H1 (cell line): ENCODE data around the gene SLC34A1. TPM values are rescaled to one million over a fixed set of nuclear protein-coding genes. Genes with fewer than 3 reads are reported as not detected.

Experiments used
- CTCF ChIA-PET: fragments of 300-600 bp; sonication (Branson Sonifier 250); formaldehyde crosslinking; loops from one replicate; lab custom pipeline; 2021; ENCODE audit not compliant: partially characterized antibody; lab: Charles Lee
- POLR2A ChIA-PET: fragments of 300-600 bp; sonication (Branson Sonifier 250); formaldehyde crosslinking; loops from one replicate; lab custom pipeline; 2021; ENCODE audit warnings: inconsistent platforms; ENCODE audit not compliant: partially characterized antibody; lab: Charles Lee
- DNase-seq, 2 experiments: peaks; one replicate each; pipeline versions ENCODE4 v3.0.0 to v3.0.0-alpha.2; 2010 to 2022; ENCODE audit warnings: low spot score in 2 of 2, low read depth in 1 of 2, mixed read lengths in 1 of 2
- FAIRE-seq: peaks from 2 replicates; lab custom pipeline; 2011; peaks lifted over from hg19 to GRCh38; lab: Jason Lieb, UNC
- H2AFZ ChIP-seq: 2 replicates; pipeline ENCODE4 v1.8.1; 2012; ENCODE audit warnings: low read length, inconsistent platforms
- H2AK5ac ChIP-seq: 2 replicates; pipeline ENCODE4 v1.6.1; 2013; ENCODE audit warnings: low read depth, low read length
- H2BK120ac ChIP-seq: replicated peaks from 2 replicates; pipeline ENCODE3; 2013; ENCODE audit warnings: low read depth, low read length, inconsistent platforms
- H2BK12ac ChIP-seq: 2 replicates; pipeline ENCODE4 v1.6.1; 2013; ENCODE audit warnings: low read depth, low read length
- H2BK15ac ChIP-seq: 2 replicates; pipeline ENCODE4 v1.6.1; 2013; ENCODE audit warnings: low read length
- H2BK20ac ChIP-seq: 2 replicates; pipeline ENCODE4 v1.6.1; 2013; ENCODE audit warnings: low read length
- H2BK5ac ChIP-seq: 2 replicates; pipeline ENCODE4 v1.6.1; 2013; ENCODE audit warnings: low read depth, low read length
- H3K14ac ChIP-seq: 2 replicates; pipeline ENCODE4 v1.6.1; 2013; ENCODE audit warnings: inconsistent platforms; ENCODE audit not compliant: insufficient read length
- H3K18ac ChIP-seq: 2 replicates; pipeline ENCODE4 v1.6.1; 2013; ENCODE audit warnings: low read length; ENCODE audit errors: extremely low read depth
- H3K23ac ChIP-seq: 2 replicates; pipeline ENCODE4 v1.6.1; 2013; ENCODE audit warnings: inconsistent platforms; ENCODE audit not compliant: insufficient read length
- H3K23me2 ChIP-seq: 2 replicates; pipeline ENCODE4 v1.6.1; 2013; ENCODE audit warnings: low read depth, low read length
- H3K27ac ChIP-seq: 2 replicates; pipeline ENCODE4 v1.6.1; 2011; ENCODE audit warnings: low read depth, low read length, inconsistent platforms
- H3K27me3 ChIP-seq, 4 experiments: replicated peaks in 1 of 4; 1 replicate in 1 of 4; 2 replicates in 3 of 4; pipeline versions ENCODE4 v1.6.1 to v1.8.1; 2011 to 2013; ENCODE audit warnings: low read length in 3 of 4, mild to moderate bottlenecking in 3 of 4, inconsistent platforms in 2 of 4, mixed read lengths in 2 of 4, moderate library complexity in 1 of 4; ENCODE audit not compliant: control insufficient read depth in 3 of 4, insufficient read depth in 3 of 4; ENCODE audit errors: extremely low read depth in 1 of 4
- H3K36me3 ChIP-seq, 4 experiments: 2 replicates each; pipeline versions ENCODE4 v1.6.1 to v1.8.1; 2011 to 2013; ENCODE audit warnings: mild to moderate bottlenecking in 4 of 4, low read length in 3 of 4, moderate library complexity in 2 of 4, control low read depth in 1 of 4, inconsistent platforms in 1 of 4; ENCODE audit not compliant: insufficient read depth in 4 of 4, control insufficient read depth in 2 of 4
- H3K4ac ChIP-seq: replicated peaks from 2 replicates; pipeline ENCODE3; 2013; ENCODE audit warnings: low read length, low read depth, mixed read lengths, inconsistent platforms; ENCODE audit not compliant: insufficient read length
- H3K4me1 ChIP-seq, 4 experiments: replicated peaks in 1 of 4; 1 replicate in 1 of 4; 2 replicates in 3 of 4; pipeline versions ENCODE4 v1.6.1 to v1.8.1; 2011 to 2013; ENCODE audit warnings: low read length in 3 of 4, inconsistent platforms in 2 of 4, mixed read lengths in 1 of 4; ENCODE audit not compliant: insufficient read depth in 4 of 4, control insufficient read depth in 3 of 4
- H3K4me2 ChIP-seq, 2 experiments: 2 replicates each; pipeline versions ENCODE4 v1.6.1 to v1.8.1; 2011 to 2013; ENCODE audit warnings: low read depth in 2 of 2, low read length in 2 of 2, control low read depth in 1 of 2, inconsistent platforms in 1 of 2, mild to moderate bottlenecking in 1 of 2; ENCODE audit not compliant: insufficient read depth in 1 of 2
- H3K4me3 ChIP-seq, 4 experiments: fragments of 200-600, 300-600 bp in 1 of 4; sonication (generic), shearing (Covaris generic), sonication (Bioruptor Twin) in 1 of 4; 2 replicates each; pipeline versions ENCODE4 v1.5.1 to v1.8.1; 2011 to 2016; ENCODE audit warnings: low read length in 4 of 4, low read depth in 3 of 4, control low read depth in 2 of 4, inconsistent platforms in 2 of 4, mild to moderate bottlenecking in 2 of 4, mixed read lengths in 1 of 4, moderate library complexity in 1 of 4; ENCODE audit not compliant: insufficient read depth in 2 of 4; ENCODE audit errors: extremely low read depth in 1 of 4
- H3K56ac ChIP-seq: replicated peaks from 2 replicates; pipeline ENCODE3; 2013; ENCODE audit warnings: low read depth, mild to moderate bottlenecking, mixed read lengths, low read length, inconsistent platforms; ENCODE audit not compliant: insufficient read length
- H3K79me1 ChIP-seq: 2 replicates; pipeline ENCODE4 v1.6.1; 2013; ENCODE audit warnings: low read depth, low read length, control low read depth
- H3K79me2 ChIP-seq, 2 experiments: 2 replicates each; pipeline versions ENCODE4 v1.6.1 to v1.8.1; 2012 to 2013; ENCODE audit warnings: low read length in 2 of 2, mild to moderate bottlenecking in 2 of 2, inconsistent platforms in 1 of 2; ENCODE audit not compliant: insufficient read depth in 2 of 2, control insufficient read depth in 1 of 2
- H3K9ac ChIP-seq, 4 experiments: replicated peaks in 1 of 4; 1 replicate in 1 of 4; 2 replicates in 3 of 4; pipeline versions ENCODE4 v1.6.1 to v1.8.1; 2011 to 2013; ENCODE audit warnings: low read depth in 3 of 4, low read length in 3 of 4, control low read depth in 2 of 4, mild to moderate bottlenecking in 2 of 4, moderate library complexity in 2 of 4, inconsistent platforms in 1 of 4; ENCODE audit errors: extremely low read depth in 1 of 4
- H3K9me3 ChIP-seq, 2 experiments: 2 replicates each; pipeline versions ENCODE4 v1.6.1 to v1.8.1; 2012 to 2013; ENCODE audit warnings: mild to moderate bottlenecking in 2 of 2, moderate library complexity in 2 of 2, control low read depth in 1 of 2, inconsistent platforms in 1 of 2, low read depth in 1 of 2, low read length in 1 of 2, mixed read lengths in 1 of 2; ENCODE audit not compliant: insufficient read depth in 2 of 2
- H4K20me1 ChIP-seq, 2 experiments: replicated peaks in 1 of 2; 2 replicates each; pipeline versions ENCODE3 to v1.8.1; 2011 to 2013; ENCODE audit warnings: inconsistent platforms in 2 of 2, low read length in 2 of 2, mild to moderate bottlenecking in 1 of 2; ENCODE audit not compliant: insufficient read depth in 2 of 2, control insufficient read depth in 1 of 2
- H4K5ac ChIP-seq: 2 replicates; pipeline ENCODE4 v1.6.1; 2013; ENCODE audit warnings: low read length, low read depth, mixed read lengths, inconsistent platforms; ENCODE audit not compliant: insufficient read length
- H4K8ac ChIP-seq: 2 replicates; pipeline ENCODE4 v1.8.0; 2013; ENCODE audit warnings: mild to moderate bottlenecking, moderate library complexity, low read length, inconsistent platforms; ENCODE audit not compliant: insufficient read depth; ENCODE audit errors: extremely low read depth
- H4K91ac ChIP-seq: replicated peaks from 2 replicates; pipeline ENCODE3; 2013; ENCODE audit warnings: low read length, mixed read lengths, inconsistent platforms; ENCODE audit not compliant: insufficient read length
- BRCA1 ChIP-seq: IDR thresholded peaks from 2 replicates; pipeline ENCODE4 v1.6.1; 2012; ENCODE audit warnings: low read depth, low read length, improper control_type of control experiment
- CHD1 ChIP-seq: IDR thresholded peaks from 2 replicates; pipeline ENCODE4 v1.6.1; 2012; ENCODE audit warnings: low read depth, low read length, improper control_type of control experiment
- E2F6 ChIP-seq: IDR thresholded peaks from 2 replicates; pipeline ENCODE4 v1.6.1; 2012; ENCODE audit warnings: inconsistent platforms
- EP300 ChIP-seq, 2 experiments: IDR thresholded peaks; 1 replicate in 1 of 2; 2 replicates in 1 of 2; pipeline ENCODE4 v1.6.1; 2011 to 2012; ENCODE audit warnings: low read depth in 2 of 2, low read length in 2 of 2, mild to moderate bottlenecking in 2 of 2, borderline replicate concordance in 1 of 2, inconsistent platforms in 1 of 2, moderate library complexity in 1 of 2
- EZH2 ChIP-seq: fragments of 200-600 bp; sonication (generic); IDR thresholded peaks from 2 replicates; pipeline ENCODE4 v1.7.1; 2012; ENCODE audit warnings: low read depth, mild to moderate bottlenecking, moderate library complexity, low read length, inconsistent platforms; ENCODE audit not compliant: severe bottlenecking
- RNF2 ChIP-seq: fragments of 200-900, 300-1000 bp; sonication (generic); IDR thresholded peaks from 2 replicates; pipeline ENCODE4 v1.7.1; 2016; ENCODE audit warnings: borderline replicate concordance, low read depth, mild to moderate bottlenecking, antibody characterized with exemption, low read length; ENCODE audit not compliant: poor library complexity, severe bottlenecking; ENCODE audit errors: missing control alignments
- SIX5 ChIP-seq: IDR thresholded peaks from 2 replicates; pipeline ENCODE4 v1.6.1; 2011; ENCODE audit warnings: mild to moderate bottlenecking, low read depth, low read length
- TAF7 ChIP-seq: optimal IDR thresholded peaks from 2 replicates; pipeline ENCODE3; 2011; ENCODE audit warnings: low read depth, mild to moderate bottlenecking, inconsistent platforms, low read length, moderate library complexity, borderline replicate concordance
- TEAD4 ChIP-seq: IDR thresholded peaks from 2 replicates; pipeline ENCODE4 v1.6.1; 2012; ENCODE audit warnings: low read depth, low read length, inconsistent platforms, mixed read lengths
- YY1 ChIP-seq: IDR thresholded peaks from 2 replicates; pipeline ENCODE4 v1.6.1; 2011; ENCODE audit warnings: low read depth, mild to moderate bottlenecking, low read length
- WGBS, 2 experiments: shearing (Covaris generic) in 1 of 2; methylation state at CpG; one replicate each; pipeline versions ENCODE4 v1.1.6 to v1.1.7; 2013 to 2015; ENCODE audit warnings: low lambda C conversion rate in 2 of 2, mixed read lengths in 2 of 2, inconsistent platforms in 1 of 2, low coverage in 1 of 2, missing lambda C conversion rate in 1 of 2; ENCODE audit not compliant: insufficient replicate concordance in 2 of 2, insufficient coverage in 1 of 2, insufficient read length in 1 of 2; ENCODE audit errors: extremely low coverage in 1 of 2, missing lambda C conversion rate in 1 of 2; 5-methylcytosine and 5-hydroxymethylcytosine counted together
- polyA plus RNA-seq, 7 experiments: library from polyadenylated mRNA; depleted of rRNA in 3 of 7; stranded (reverse) in 5 of 7; unstranded in 2 of 7; fragments of >200 nt in 5 of 7; fragments of 200-250 nt in 2 of 7; gene quantifications; 1 replicate in 5 of 7; 2 replicates in 1 of 7; 4 replicates in 1 of 7; pipeline versions ENCODE4 v1.2.1 to v1.2.3, GENCODE V29; 2011 to 2013; ENCODE audit warnings: missing spikeins in 2 of 7, mixed read lengths in 2 of 7
- total RNA-seq: library from RNA; stranded (reverse); fragmentation: NEBNext Ultra II Directional; extraction: Animal tissue kit (Norgen Biotek cat#: 25700); gene quantifications from 2 replicates; pipeline ENCODE4 v1.2.1, GENCODE V29; 2021

The SLC34A1 gene
- total and polyA plus RNA-seq, 2 of the 8 experiments (the other 6 are each of a cell fraction or from before 2014, with no cell fraction given) = not detected

- Histone ChIP-seq H2AFZ (no peak overlapping the region), H3K4me1 (peaks cover 0 to 14% (median 9%) of the 10 kb centered on the region in 4 experiments; a peak in 5 of 7 replicates), H3K56ac (no peak overlapping the region), H3K9me3 (no peaks in the 10 kb centered on the region), H4K20me1 (peaks cover 15 to 26% of the 10 kb centered on the region in 2 experiments), H3K18ac (no peak overlapping the region), H3K4me3 (no peak overlapping the region), H2BK12ac (no peak overlapping the region), H3K23me2 (peaks cover 4% of the 10 kb centered on the region; the same call in 1 of the 2 replicates), H3K27me3 (no peaks in the 10 kb centered on the region), H3K9ac (no peak overlapping the region), H4K8ac (no peak overlapping the region), H3K23ac (no peak overlapping the region), H2AK5ac (no peak overlapping the region), H2BK20ac (no peak overlapping the region), H3K79me1 (peaks cover 16% of the 10 kb centered on the region), H3K14ac (no peak overlapping the region), H4K5ac (no peak overlapping the region), H3K27ac (no peak overlapping the region), H2BK120ac (no peak overlapping the region), H4K91ac (no peak overlapping the region), H3K79me2 (peaks cover 0 to 26% of the 10 kb centered on the region in 2 experiments; a peak in 2 of 4 replicates), H3K4ac (no peak overlapping the region), H3K4me2 (no peak overlapping the region), H2BK5ac (no peak overlapping the region), H2BK15ac (no peak overlapping the region), H3K36me3 (peaks cover 7 to 39% (median 26%) of the 10 kb centered on the region in 4 experiments; a peak in 6 of 8 replicates)
- no peak for DNase-seq
- ChIA-PET POLR2A (interaction anchor here (1.1 to 24.2 kb wide), 5 partner anchors 14 to 58 kb away, joined by 3 to 460 read pairs (median 10); partner anchors contain the start of gene PRR7), CTCF (interaction anchor here (1.5 to 5.9 kb wide), 5 partner anchors 23 to 61 kb away, joined by 4 to 34 read pairs (median 24); no protein-coding TSS in a partner anchor)
- no peak for FAIRE-seq
- WGBS, 2 experiments = 97% methylated on average over 7 of the region's 7 CpGs; no CpG with 5 or more reads in 1 of the 2 experiments
- TF ChIP-seq BRCA1 = no peak
- no peak for TF ChIP-seq CHD1
- no peak for TF ChIP-seq RNF2
- no peak for TF ChIP-seq YY1
- no peak for TF ChIP-seq SIX5
- TF ChIP-seq E2F6 = no peak
- TF ChIP-seq EZH2 = no peak
- no peak for TF ChIP-seq EP300 (IDR thresholded peaks at IDR 0.05; ENCODE audit: borderline replicate concordance in 1 of 2, low read depth in 2 of 2, low read length in 2 of 2)
- TF ChIP-seq TAF7 = no peak
- no peak for TF ChIP-seq TEAD4
These were observed 46.7 kb downstream of the SLC34A1 start for GRCh38 chr5:177430972-177431316.
